ENCODE results near the gene SLC6A18. TPM values are rescaled to one million over a fixed set of nuclear protein-coding genes. Genes with fewer than 3 reads are reported as not detected.

Gene SLC6A18
- total and polyA plus RNA-seq, 2 of the 13 experiments (the other 11 are each of a cell fraction or from before 2014, with no cell fraction given), result not detected

DNA sequence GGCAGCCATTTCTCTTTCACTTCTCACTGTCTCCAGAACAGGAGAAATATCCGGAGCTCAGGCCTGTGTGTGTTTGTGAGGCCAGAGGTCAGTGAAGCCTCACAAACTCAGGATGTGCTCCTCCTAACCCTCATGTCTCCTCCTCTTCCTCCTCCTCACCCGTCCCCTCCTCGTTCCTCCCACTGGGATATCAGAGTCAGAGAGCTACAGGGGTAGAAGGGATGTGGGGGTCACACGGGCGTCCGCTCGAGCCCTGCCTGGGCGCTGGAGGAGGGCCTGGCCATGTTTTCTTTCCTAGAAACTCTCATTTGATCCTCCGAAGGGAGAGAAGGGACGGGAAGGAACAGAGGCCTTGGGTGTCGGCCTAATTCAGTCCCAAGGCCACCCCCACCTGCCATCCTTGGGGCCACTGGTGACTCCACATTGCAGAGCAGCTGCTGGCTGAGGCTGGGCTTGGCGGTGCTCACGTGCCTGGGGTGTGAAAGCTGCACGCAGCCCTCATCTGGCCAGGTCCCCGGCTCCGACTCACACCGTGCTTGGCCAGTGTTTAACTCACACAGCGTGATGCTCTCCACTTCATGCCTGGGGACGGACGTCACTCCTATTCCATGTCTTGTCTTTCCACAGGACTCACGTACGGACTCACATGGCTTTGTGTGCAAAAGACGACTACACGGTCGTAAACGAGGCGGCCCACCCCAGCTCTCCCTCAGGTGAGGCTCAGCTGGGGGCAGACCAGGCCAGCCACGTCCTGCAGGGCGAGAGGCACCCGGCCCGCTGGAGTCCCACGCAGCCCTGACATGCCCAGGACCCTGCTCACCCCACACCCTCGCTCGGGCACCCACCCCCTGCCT, 46.4 kb upstream of the SLC6A18 start (continued):
- TF ChIP-seq SOX13 (IDR thresholded peaks at IDR 0.05) (no peak), SOX13 (CRISPR knock-in tag; conservative IDR thresholded peaks at IDR 0.05 in 1 of 2, IDR thresholded peaks at IDR 0.05 in 1 of 2) (peak in 1 of 2 experiments; percentile 20; a peak in 1 of 4 replicates), IRF2 (CRISPR knock-in tag; IDR thresholded peaks at IDR 0.05) (no peak), RNF2 (conservative IDR thresholded peaks at IDR 0.05; ENCODE audit: low read depth) (peak; percentile 74), SP140L (CRISPR knock-in tag; IDR thresholded peaks at IDR 0.05; ENCODE audit: borderline replicate concordance) (no peak), ZSCAN29 (CRISPR knock-in tag; conservative IDR thresholded peaks at IDR 0.05) (peak; percentile 37; the same call in 1 of the 2 replicates), ZFP36L1 (CRISPR knock-in tag; IDR thresholded peaks at IDR 0.05) (peak; percentile 82; the same call in 1 of the 2 replicates), ZSCAN9 (CRISPR knock-in tag; IDR thresholded peaks at IDR 0.05; ENCODE audit: borderline replicate concordance) (peak; percentile 60; the same call in 1 of the 2 replicates), MEIS2 (CRISPR knock-in tag; IDR thresholded peaks at IDR 0.05) (0 out of 2 replicates have a peak, but pooled peaks have one; percentile 27), RBM22 (optimal IDR thresholded peaks at IDR 0.05; ENCODE audit: low read length) (no peak), ZNF331 (CRISPR knock-in tag; IDR thresholded peaks at IDR 0.05) (peak; percentile 40; the same call in 1 of the 2 replicates), ARNT2 (CRISPR knock-in tag; IDR thresholded peaks at IDR 0.05; ENCODE audit: low read depth) (peak; percentile 84), ZNF605 (CRISPR knock-in tag; IDR thresholded peaks at IDR 0.05) (0 out of 2 replicates have a peak, but pooled peaks have one; percentile 54), AGO2 (optimal IDR thresholded peaks at IDR 0.05; ENCODE audit: low read depth, low read length) (peak; percentile 70), ZNF326 (CRISPR knock-in tag; IDR thresholded peaks at IDR 0.05; ENCODE audit: borderline replicate concordance) (no peak), ZNF207 (IDR thresholded peaks at IDR 0.05; ENCODE audit: borderline replicate concordance) (no peak), SNAI1 (CRISPR knock-in tag; IDR thresholded peaks at IDR 0.05; ENCODE audit: borderline replicate concordance) (no peak), TARDBP (CRISPR knock-in tag; IDR thresholded peaks at IDR 0.05) (0 out of 2 replicates have a peak, but pooled peaks have one; percentile 45), ZNF589 (CRISPR knock-in tag; conservative IDR thresholded peaks at IDR 0.05) (no peak), CBX1 (IDR thresholded peaks at IDR 0.05; ENCODE audit: low read depth) (no peak), JUND (CRISPR knock-in tag; IDR thresholded peaks at IDR 0.05) (no peak)
- TF ChIP-seq, protein P1, sequence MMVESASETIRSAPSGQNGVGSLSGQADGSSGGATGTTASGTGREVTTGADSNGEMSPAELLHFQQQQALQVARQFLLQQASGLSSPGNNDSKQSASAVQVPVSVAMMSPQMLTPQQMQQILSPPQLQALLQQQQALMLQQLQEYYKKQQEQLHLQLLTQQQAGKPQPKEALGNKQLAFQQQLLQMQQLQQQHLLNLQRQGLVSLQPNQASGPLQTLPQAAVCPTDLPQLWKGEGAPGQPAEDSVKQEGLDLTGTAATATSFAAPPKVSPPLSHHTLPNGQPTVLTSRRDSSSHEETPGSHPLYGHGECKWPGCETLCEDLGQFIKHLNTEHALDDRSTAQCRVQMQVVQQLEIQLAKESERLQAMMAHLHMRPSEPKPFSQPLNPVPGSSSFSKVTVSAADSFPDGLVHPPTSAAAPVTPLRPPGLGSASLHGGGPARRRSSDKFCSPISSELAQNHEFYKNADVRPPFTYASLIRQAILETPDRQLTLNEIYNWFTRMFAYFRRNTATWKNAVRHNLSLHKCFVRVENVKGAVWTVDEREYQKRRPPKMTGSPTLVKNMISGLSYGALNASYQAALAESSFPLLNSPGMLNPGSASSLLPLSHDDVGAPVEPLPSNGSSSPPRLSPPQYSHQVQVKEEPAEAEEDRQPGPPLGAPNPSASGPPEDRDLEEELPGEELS (CRISPR knock-in tag; IDR thresholded peaks at IDR 0.05), result peak; percentile 37; the same call in 1 of the 2 replicates
- TF ChIP-seq, protein P2, sequence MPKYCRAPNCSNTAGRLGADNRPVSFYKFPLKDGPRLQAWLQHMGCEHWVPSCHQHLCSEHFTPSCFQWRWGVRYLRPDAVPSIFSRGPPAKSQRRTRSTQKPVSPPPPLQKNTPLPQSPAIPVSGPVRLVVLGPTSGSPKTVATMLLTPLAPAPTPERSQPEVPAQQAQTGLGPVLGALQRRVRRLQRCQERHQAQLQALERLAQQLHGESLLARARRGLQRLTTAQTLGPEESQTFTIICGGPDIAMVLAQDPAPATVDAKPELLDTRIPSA (CRISPR knock-in tag; IDR thresholded peaks at IDR 0.05; ENCODE audit: borderline replicate concordance), result no peak
- TF ChIP-seq, protein P3, sequence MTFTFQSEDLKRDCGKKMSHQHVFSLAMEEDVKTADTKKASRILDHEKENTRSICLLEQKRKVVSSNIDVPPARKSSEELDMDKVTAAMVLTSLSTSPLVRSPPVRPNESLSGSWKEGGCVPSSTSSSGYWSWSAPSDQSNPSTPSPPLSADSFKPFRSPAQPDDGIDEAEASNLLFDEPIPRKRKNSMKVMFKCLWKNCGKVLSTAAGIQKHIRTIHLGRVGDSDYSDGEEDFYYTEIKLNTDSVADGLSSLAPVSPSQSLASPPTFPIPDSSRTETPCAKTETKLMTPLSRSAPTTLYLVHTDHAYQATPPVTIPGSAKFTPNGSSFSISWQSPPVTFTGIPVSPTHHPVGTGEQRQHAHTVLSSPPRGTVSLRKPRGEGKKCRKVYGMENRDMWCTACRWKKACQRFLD (CRISPR knock-in tag; IDR thresholded peaks at IDR 0.05; ENCODE audit: borderline replicate concordance), result 0 out of 2 replicates have a peak, but pooled peaks have one; percentile 48
- TF ChIP-seq, protein P4, sequence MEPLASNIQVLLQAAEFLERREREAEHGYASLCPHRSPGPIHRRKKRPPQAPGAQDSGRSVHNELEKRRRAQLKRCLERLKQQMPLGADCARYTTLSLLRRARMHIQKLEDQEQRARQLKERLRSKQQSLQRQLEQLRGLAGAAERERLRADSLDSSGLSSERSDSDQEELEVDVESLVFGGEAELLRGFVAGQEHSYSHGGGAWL (CRISPR knock-in tag; IDR thresholded peaks at IDR 0.05), result peak; percentile 22; the same call in 1 of the 2 replicates

All from HepG2 (cell line).